ENCODE measurements around the gene PSMD14. TPM values are rescaled to one million over a fixed set of nuclear protein-coding genes. Genes with fewer than 3 reads are reported as not detected.
A peak's percentile ranks its signal among the peaks of the same experiment; 100 is the strongest.

PSMD14 gene
- total and polyA plus RNA-seq, 2 of the 8 experiments (the other 6 are each of a cell fraction or from before 2014, with no cell fraction given), result 53.9 to 88.7 TPM

DNA sequence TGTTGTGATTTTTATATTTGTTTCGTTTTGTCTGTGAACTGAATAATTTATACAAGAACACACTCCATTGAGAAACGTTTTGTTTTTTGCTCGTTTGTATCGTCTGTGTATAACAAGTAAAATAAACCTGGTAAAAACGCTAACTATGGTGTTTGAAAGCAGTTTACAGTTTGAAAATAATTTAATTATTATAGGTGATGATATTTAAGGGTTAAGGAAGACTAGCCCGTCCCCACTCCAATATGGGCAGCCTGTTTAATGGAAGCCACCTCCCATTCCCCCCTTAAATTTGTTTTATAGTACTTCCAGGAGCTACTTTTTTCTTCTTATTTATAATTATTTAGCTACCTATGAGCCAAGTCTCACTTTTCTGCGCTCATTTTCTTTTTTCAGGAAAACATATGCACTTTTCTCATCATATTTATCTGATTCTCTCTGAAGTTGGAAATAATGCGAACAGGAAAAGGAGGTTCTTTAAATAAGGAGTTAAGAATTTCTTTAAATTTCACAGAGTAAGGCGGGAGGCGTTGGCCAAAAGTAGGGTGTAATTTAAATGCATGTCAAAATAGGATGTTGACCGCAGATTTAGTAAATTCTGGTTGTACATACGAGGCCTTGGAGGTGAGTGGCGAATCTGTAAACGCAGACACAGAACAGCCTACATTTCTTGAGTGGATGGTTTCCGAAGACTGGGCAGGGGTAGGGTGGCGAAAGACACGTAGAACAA, 117.7 kb downstream of the PSMD14 start:
- H3K23me2 ChIP-seq (ENCODE audit: low read depth, low read length), result peaks cover 12% of the 10 kb centered on the region
- no peaks in the 10 kb centered on the region for H3K79me2 ChIP-seq (ENCODE audit: control insufficient read depth in 1 of 2, insufficient read depth in 2 of 2, low read length in 2 of 2)
- H3K23ac ChIP-seq (ENCODE audit: insufficient read length), result no peak overlapping the region
- no peak overlapping the region for H2AFZ ChIP-seq (ENCODE audit: low read length)
- H3K4ac ChIP-seq (replicated peaks; ENCODE audit: insufficient read length, low read depth, low read length), result no peak overlapping the region
- no peak overlapping the region for H2BK120ac ChIP-seq (replicated peaks; ENCODE audit: low read depth, low read length)
- H3K79me1 ChIP-seq (ENCODE audit: low read depth, low read length), result no peaks in the 10 kb centered on the region
- H2BK15ac ChIP-seq (ENCODE audit: low read length), result no peak overlapping the region
- H3K4me1 ChIP-seq (replicated peaks in 1 of 4; ENCODE audit: control insufficient read depth in 3 of 4, insufficient read depth in 4 of 4, low read length in 3 of 4), result peaks cover 0 to 16% (median 4%) of the 10 kb centered on the region in 4 experiments; a peak in 5 of 7 replicates
- ChIA-PET POLR2A (ENCODE audit: partially characterized antibody) (interaction anchor here (0.6 kb wide), 2 partner anchors 145 to 266 kb away, joined by 3 read pairs; partner anchors contain the start of gene TANK), CTCF (ENCODE audit: partially characterized antibody) (interaction anchor here (0.6 to 3.7 kb wide), 3 partner anchors 11 to 168 kb away, joined by 3 to 16 read pairs (median 4); partner anchors contain the start of gene TBR1)
- H3K56ac ChIP-seq (replicated peaks; ENCODE audit: insufficient read length, low read depth, low read length), result no peak overlapping the region
- H2BK12ac ChIP-seq (ENCODE audit: low read depth, low read length), result no peak overlapping the region
- no peak overlapping the region for H4K91ac ChIP-seq (replicated peaks; ENCODE audit: insufficient read length, low read length)
- 29% methylated on average over 17 of the region's 17 CpGs; no CpG with 5 or more reads in 1 of the 2 experiments for WGBS, 2 experiments (ENCODE audit: extremely low coverage in 1 of 2, insufficient coverage in 1 of 2, insufficient read length in 1 of 2, insufficient replicate concordance in 2 of 2, low coverage in 1 of 2, low lambda C conversion rate in 2 of 2, missing lambda C conversion rate in 1 of 2)
- no peak overlapping the region for H2BK5ac ChIP-seq (ENCODE audit: low read depth, low read length)
- H4K5ac ChIP-seq (ENCODE audit: insufficient read length, low read depth, low read length), result no peak overlapping the region
- TF ChIP-seq, protein P1, sequence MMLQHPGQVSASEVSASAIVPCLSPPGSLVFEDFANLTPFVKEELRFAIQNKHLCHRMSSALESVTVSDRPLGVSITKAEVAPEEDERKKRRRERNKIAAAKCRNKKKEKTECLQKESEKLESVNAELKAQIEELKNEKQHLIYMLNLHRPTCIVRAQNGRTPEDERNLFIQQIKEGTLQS (IDR thresholded peaks at IDR 0.05; ENCODE audit: insufficient read depth, low read depth, low read length), result no peak
- TF ChIP-seq CBX8 (IDR thresholded peaks at IDR 0.05; ENCODE audit: borderline replicate concordance, low read depth, low read length), result peak; percentile 80; the same call in 1 of the 2 replicates
- no peak overlapping the region for H3K27ac ChIP-seq (ENCODE audit: low read depth, low read length)
- no peak overlapping the region for H3K9ac ChIP-seq (replicated peaks in 1 of 4; ENCODE audit: extremely low read depth in 1 of 4, low read depth in 3 of 4, low read length in 3 of 4)
- no peak overlapping the region for H3K18ac ChIP-seq (ENCODE audit: extremely low read depth, low read length)
- H2AK5ac ChIP-seq (ENCODE audit: low read depth, low read length), result 0 out of 2 replicates have a peak overlapping the region, but pooled peaks have one; percentile 43
- DNase-seq (ENCODE audit: low read depth in 1 of 2, low spot score in 2 of 2) (no peak), FAIRE-seq (no peak)
- peaks cover 78 to 89% (median 85%) of the 10 kb centered on the region in 4 experiments for H3K27me3 ChIP-seq (replicated peaks in 1 of 4; ENCODE audit: control insufficient read depth in 3 of 4, extremely low read depth in 1 of 4, insufficient read depth in 3 of 4, low read length in 3 of 4)
- no peak overlapping the region for H2BK20ac ChIP-seq (ENCODE audit: low read length)
- H3K4me2 ChIP-seq (ENCODE audit: insufficient read depth in 1 of 2, low read depth in 2 of 2, low read length in 2 of 2), result peak overlapping the region; percentile 71 to 77; a peak in 2 of 4 replicates
- no peak overlapping the region for H4K8ac ChIP-seq (ENCODE audit: extremely low read depth, insufficient read depth, low read length)
- H3K14ac ChIP-seq (ENCODE audit: insufficient read length), result no peak overlapping the region
- peak overlapping the region in 1 of 4 experiments; percentile 54; a peak in 1 of 8 replicates for H3K4me3 ChIP-seq (ENCODE audit: extremely low read depth in 1 of 4, insufficient read depth in 2 of 4, low read depth in 3 of 4, low read length in 4 of 4)
- H3K36me3 ChIP-seq (ENCODE audit: control insufficient read depth in 2 of 4, insufficient read depth in 4 of 4, low read length in 3 of 4), result peaks cover 0 to 3% (median 0%) of the 10 kb centered on the region in 4 experiments; a peak in 1 of 8 replicates
- H4K20me1 ChIP-seq (replicated peaks in 1 of 2; ENCODE audit: control insufficient read depth in 1 of 2, insufficient read depth in 2 of 2, low read length in 2 of 2), result peaks cover 3 to 21% of the 10 kb centered on the region in 2 experiments
- H3K9me3 ChIP-seq (ENCODE audit: insufficient read depth in 2 of 2, low read depth in 1 of 2, low read length in 1 of 2), result no peaks in the 10 kb centered on the region

All from H1 (cell line).